ENCODE measurements around the gene LRGUK.

The LRGUK gene

DNA sequence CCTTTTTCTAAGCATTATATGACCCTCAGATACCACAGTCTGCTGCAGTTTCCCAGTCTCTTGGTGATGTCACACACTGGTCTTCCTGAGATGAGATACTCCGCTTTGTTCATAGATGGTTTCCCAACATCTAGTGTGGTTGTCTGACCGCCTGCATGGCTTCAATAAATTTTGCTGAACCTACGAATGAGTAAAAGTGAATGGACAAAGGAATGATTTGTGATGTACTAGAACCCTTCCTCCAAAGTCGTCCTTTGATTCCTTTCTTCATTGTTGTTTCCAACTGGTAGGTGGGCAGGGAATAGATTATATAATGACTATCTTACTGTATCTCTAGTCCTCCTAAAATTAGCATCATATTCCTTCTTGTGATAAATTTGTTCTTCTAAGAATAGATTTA is 107.1 kb downstream of the LRGUK start:
- H3K4me3 ChIP-seq (ENCODE audit: low read depth, low read length), result no peak overlapping the region
- no peaks in the 10 kb centered on the region for H3K36me3 ChIP-seq (ENCODE audit: insufficient read depth, low read length)
- peaks cover 32% of the 10 kb centered on the region; the same call in 1 of the 2 replicates for H3K27me3 ChIP-seq (ENCODE audit: insufficient read depth, low read length)
- H3K27ac ChIP-seq (ENCODE audit: low read depth, low read length), result no peak overlapping the region
- no peak overlapping the region for H2AFZ ChIP-seq (ENCODE audit: low read length, unreplicated experiment)
- no peaks in the 10 kb centered on the region for H3K4me1 ChIP-seq (ENCODE audit: control insufficient read depth, insufficient read depth, low read length, unreplicated experiment)
- no peaks in the 10 kb centered on the region for H3K79me2 ChIP-seq (ENCODE audit: control insufficient read depth, insufficient read depth, low read length, unreplicated experiment)

DNA sequence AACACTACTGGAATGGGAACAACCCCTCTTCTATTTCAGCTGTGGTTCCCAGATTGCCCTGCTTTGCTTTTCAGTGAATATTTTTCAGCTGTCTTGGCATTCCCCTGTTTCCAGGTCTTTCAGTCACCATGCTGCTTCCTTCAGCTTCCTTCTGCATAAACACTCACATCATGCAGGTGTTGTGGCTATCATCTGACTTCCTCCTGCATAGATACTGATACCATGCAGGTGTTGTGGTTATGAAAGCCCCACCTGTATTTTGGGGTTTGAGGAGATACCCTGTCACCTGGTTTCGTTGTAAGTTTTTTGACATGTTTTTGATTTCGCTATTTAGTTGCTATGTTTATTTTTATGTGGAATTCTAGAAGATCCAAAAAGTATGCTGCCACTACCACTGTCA is 118.1 kb downstream of the LRGUK start:
- H3K27ac ChIP-seq (ENCODE audit: low read depth, low read length), result no peak overlapping the region
- H3K36me3 ChIP-seq (ENCODE audit: insufficient read depth, low read length), result no peaks in the 10 kb centered on the region
- H3K4me1 ChIP-seq (ENCODE audit: control insufficient read depth, insufficient read depth, low read length, unreplicated experiment), result no peaks in the 10 kb centered on the region

DNA sequence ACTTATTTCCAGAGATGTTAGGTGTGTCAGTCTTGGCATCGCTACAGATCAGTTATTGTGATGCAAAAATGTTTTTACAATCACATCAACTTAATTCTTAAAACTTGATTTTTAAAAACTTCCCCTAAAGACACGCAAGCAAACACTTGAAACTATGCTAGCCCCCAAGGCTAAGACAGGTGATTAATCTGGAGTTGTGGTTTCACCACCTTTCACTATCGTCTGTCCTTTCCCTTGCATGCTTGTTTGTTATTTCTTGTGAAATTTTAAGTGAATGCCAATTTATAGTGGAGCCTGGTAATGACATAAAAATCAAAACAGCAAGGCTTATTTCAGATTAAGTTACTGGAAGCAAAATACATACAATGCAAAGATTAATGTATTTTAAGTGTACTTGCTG is 119.2 kb downstream of the LRGUK start:
- no peaks in the 10 kb centered on the region for H3K79me2 ChIP-seq (ENCODE audit: control insufficient read depth, insufficient read depth, low read length, unreplicated experiment)
- H3K27ac ChIP-seq (ENCODE audit: low read depth, low read length), result no peak overlapping the region
- H3K36me3 ChIP-seq (ENCODE audit: insufficient read depth, low read length), result no peaks in the 10 kb centered on the region
- H2AFZ ChIP-seq (ENCODE audit: low read length, unreplicated experiment), result no peak overlapping the region
- 0 out of 2 replicates have a peak, but pooled peaks cover 4% of the 10 kb centered on the region for H3K27me3 ChIP-seq (ENCODE audit: insufficient read depth, low read length)
- H3K4me3 ChIP-seq (ENCODE audit: low read depth, low read length), result no peak overlapping the region
- no peaks in the 10 kb centered on the region for H3K4me1 ChIP-seq (ENCODE audit: control insufficient read depth, insufficient read depth, low read length, unreplicated experiment)

More for the DNA sequence above, 118.1 kb downstream of the LRGUK start:
- H3K4me3 ChIP-seq (ENCODE audit: low read depth, low read length), result no peak overlapping the region
- 0 out of 2 replicates have a peak, but pooled peaks cover 4% of the 10 kb centered on the region for H3K27me3 ChIP-seq (ENCODE audit: insufficient read depth, low read length)
- no peak overlapping the region for H2AFZ ChIP-seq (ENCODE audit: low read length, unreplicated experiment)
- H3K79me2 ChIP-seq (ENCODE audit: control insufficient read depth, insufficient read depth, low read length, unreplicated experiment), result no peaks in the 10 kb centered on the region

DNA sequence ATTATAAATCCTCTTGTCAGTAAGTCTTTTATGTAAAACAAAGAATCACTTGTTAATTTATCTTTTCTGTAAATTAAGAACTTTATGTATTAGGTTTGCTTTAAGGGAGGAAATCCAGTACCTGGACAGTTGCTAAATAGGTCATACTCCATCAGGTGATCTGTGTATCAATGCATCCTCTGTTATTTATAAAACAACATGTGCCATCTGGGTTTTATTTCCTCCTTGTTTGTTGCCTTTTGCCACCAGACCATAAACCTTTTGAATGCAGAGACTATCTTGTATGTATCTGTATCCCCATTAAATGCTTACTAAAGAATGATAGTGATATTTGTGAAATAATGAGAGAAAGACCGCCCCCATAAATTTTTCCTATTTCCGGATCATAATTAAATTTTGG is 119.6 kb downstream of the LRGUK start:
- Histone ChIP-seq H3K79me2 (ENCODE audit: control insufficient read depth, insufficient read depth, low read length, unreplicated experiment) (no peaks in the 10 kb centered on the region), H3K27ac (ENCODE audit: low read depth, low read length) (no peak overlapping the region), H3K4me1 (ENCODE audit: control insufficient read depth, insufficient read depth, low read length, unreplicated experiment) (no peaks in the 10 kb centered on the region), H3K27me3 (ENCODE audit: insufficient read depth, low read length) (0 out of 2 replicates have a peak, but pooled peaks cover 4% of the 10 kb centered on the region), H3K4me3 (ENCODE audit: low read depth, low read length) (no peak overlapping the region), H3K36me3 (ENCODE audit: insufficient read depth, low read length) (no peaks in the 10 kb centered on the region), H2AFZ (ENCODE audit: low read length, unreplicated experiment) (no peak overlapping the region)

DNA sequence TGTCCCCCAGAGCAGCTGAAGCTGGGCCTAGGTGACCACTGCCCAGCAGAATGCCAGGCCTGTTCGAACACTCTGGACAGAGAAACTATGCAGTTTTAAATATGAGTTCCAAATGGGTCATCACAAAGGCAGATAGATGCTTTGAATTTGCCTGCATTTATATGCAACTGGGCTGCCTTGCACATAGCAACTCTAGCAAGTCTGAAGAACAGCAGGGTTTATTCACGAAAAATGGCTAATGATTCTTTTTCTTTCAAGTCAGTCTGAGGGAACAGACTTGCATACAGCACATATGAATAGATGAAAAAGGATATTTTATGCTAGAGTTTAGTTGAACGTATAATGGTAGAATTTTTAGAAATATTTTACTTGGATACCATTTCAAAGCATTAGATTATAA is 121.1 kb downstream of the LRGUK start:
- no peak overlapping the region for H2AFZ ChIP-seq (ENCODE audit: low read length, unreplicated experiment)
- no peaks in the 10 kb centered on the region for H3K4me1 ChIP-seq (ENCODE audit: control insufficient read depth, insufficient read depth, low read length, unreplicated experiment)
- no peak overlapping the region for H3K4me3 ChIP-seq (ENCODE audit: low read depth, low read length)
- H3K27me3 ChIP-seq (ENCODE audit: insufficient read depth, low read length), result 0 out of 2 replicates have a peak, but pooled peaks cover 4% of the 10 kb centered on the region
- H3K79me2 ChIP-seq (ENCODE audit: control insufficient read depth, insufficient read depth, low read length, unreplicated experiment), result no peaks in the 10 kb centered on the region
- H3K27ac ChIP-seq (ENCODE audit: low read depth, low read length), result no peak overlapping the region
- no peaks in the 10 kb centered on the region for H3K36me3 ChIP-seq (ENCODE audit: insufficient read depth, low read length)

DNA sequence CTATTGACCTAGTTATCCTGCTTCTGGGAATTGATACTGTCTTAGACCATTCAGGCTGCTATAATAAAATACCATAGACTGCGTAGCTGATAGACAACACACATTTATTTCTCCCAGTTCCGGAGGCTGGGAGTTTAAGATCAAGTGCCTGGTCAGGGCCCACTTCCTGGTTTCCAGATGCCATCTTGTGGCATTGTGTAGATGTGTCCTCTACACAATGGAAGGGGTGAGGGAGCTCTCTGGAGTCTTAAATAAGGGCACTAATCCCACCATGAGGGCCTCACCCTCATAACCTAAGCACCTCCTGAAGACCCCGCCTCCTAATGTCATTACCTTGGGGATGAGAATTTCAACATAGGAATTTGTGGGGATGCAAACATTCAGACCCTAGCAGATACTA is 127.2 kb downstream of the LRGUK start:
- Histone ChIP-seq H3K27me3 (ENCODE audit: insufficient read depth, low read length) (no peaks in the 10 kb centered on the region), H3K36me3 (ENCODE audit: insufficient read depth, low read length) (no peaks in the 10 kb centered on the region), H3K79me2 (ENCODE audit: control insufficient read depth, insufficient read depth, low read length, unreplicated experiment) (no peaks in the 10 kb centered on the region), H2AFZ (ENCODE audit: low read length, unreplicated experiment) (no peak overlapping the region), H3K4me1 (ENCODE audit: control insufficient read depth, insufficient read depth, low read length, unreplicated experiment) (no peaks in the 10 kb centered on the region), H3K4me3 (ENCODE audit: low read depth, low read length) (no peak overlapping the region), H3K27ac (ENCODE audit: low read depth, low read length) (no peak overlapping the region)

DNA sequence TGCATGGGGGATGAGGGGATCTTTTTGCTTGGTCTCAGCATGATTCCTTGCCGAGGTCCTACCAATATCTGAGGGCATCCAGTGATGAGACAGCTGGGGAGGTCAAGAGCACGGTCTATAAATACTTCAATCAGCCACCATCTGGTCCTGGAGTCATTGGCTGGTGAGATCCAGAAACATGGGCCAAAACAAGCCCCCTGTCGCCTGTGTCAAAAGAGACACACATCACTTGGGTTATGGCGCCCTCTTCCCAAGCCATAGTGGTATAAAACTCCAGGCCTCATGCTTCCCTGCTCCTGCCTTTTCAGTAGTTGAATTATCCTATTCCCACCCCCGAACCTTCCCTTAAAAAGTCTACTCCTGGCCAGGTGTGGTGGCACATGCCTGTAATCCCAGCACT is 128.7 kb downstream of the LRGUK start:
- Histone ChIP-seq H3K4me3 (ENCODE audit: low read depth, low read length) (no peak overlapping the region), H3K27ac (ENCODE audit: low read depth, low read length) (no peak overlapping the region), H3K79me2 (ENCODE audit: control insufficient read depth, insufficient read depth, low read length, unreplicated experiment) (no peaks in the 10 kb centered on the region), H3K36me3 (ENCODE audit: insufficient read depth, low read length) (no peaks in the 10 kb centered on the region), H3K4me1 (ENCODE audit: control insufficient read depth, insufficient read depth, low read length, unreplicated experiment) (no peaks in the 10 kb centered on the region), H2AFZ (ENCODE audit: low read length, unreplicated experiment) (no peak overlapping the region), H3K27me3 (ENCODE audit: insufficient read depth, low read length) (no peaks in the 10 kb centered on the region)

DNA sequence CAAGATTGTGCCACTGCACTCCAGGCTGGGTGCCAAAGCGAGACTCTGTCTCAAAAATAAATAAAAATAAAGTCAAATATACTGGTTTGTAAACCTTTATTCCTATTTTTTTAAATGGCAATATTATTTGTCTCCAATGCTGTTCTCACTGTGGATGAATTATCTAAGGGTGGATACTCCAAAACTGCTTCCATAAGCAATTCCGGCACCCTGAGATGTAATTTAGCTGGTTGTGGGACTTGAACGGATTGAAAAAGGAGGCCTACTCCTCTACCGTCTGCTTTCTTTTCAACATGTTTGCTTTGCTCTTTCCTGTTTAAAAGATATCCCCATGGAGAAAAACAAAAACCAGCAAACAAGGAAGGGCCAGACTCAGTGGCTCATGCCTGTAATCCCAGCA is 135.2 kb downstream of the LRGUK start:
- Histone ChIP-seq H3K4me1 (ENCODE audit: control insufficient read depth, insufficient read depth, low read length, unreplicated experiment) (no peaks in the 10 kb centered on the region), H3K27ac (ENCODE audit: low read depth, low read length) (no peak overlapping the region), H3K4me3 (ENCODE audit: low read depth, low read length) (no peak overlapping the region), H3K36me3 (ENCODE audit: insufficient read depth, low read length) (no peaks in the 10 kb centered on the region), H3K79me2 (ENCODE audit: control insufficient read depth, insufficient read depth, low read length, unreplicated experiment) (no peaks in the 10 kb centered on the region), H3K27me3 (ENCODE audit: insufficient read depth, low read length) (peaks cover 25% of the 10 kb centered on the region), H2AFZ (ENCODE audit: low read length, unreplicated experiment) (no peak overlapping the region)

DNA sequence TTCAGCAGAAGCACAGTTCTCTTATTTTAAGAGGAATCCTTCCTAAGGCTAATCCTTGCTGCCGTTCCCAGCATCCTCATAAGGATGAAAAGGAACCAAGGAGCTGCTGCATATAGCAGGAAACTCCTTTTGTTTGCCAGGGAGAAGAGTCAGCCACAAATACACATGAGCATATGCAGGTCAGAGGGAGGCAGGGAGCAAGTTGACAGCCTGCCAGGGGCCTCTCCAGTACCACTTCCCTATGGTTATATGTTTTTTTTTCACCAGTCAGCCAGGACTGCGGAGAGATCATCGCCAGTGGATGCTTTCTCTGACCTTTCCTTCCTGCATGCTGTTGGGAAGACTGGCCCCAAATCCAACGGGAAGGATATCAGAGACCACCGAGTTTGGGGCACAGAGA is 149.8 kb downstream of the LRGUK start:
- Histone ChIP-seq H3K27me3 (ENCODE audit: insufficient read depth, low read length) (peaks cover 25% of the 10 kb centered on the region), H3K27ac (ENCODE audit: low read depth, low read length) (no peak overlapping the region), H3K4me1 (ENCODE audit: control insufficient read depth, insufficient read depth, low read length, unreplicated experiment) (no peaks in the 10 kb centered on the region), H3K79me2 (ENCODE audit: control insufficient read depth, insufficient read depth, low read length, unreplicated experiment) (no peaks in the 10 kb centered on the region), H2AFZ (ENCODE audit: low read length, unreplicated experiment) (no peak overlapping the region), H3K4me3 (ENCODE audit: low read depth, low read length) (no peak overlapping the region), H3K36me3 (ENCODE audit: insufficient read depth, low read length) (no peaks in the 10 kb centered on the region)

DNA sequence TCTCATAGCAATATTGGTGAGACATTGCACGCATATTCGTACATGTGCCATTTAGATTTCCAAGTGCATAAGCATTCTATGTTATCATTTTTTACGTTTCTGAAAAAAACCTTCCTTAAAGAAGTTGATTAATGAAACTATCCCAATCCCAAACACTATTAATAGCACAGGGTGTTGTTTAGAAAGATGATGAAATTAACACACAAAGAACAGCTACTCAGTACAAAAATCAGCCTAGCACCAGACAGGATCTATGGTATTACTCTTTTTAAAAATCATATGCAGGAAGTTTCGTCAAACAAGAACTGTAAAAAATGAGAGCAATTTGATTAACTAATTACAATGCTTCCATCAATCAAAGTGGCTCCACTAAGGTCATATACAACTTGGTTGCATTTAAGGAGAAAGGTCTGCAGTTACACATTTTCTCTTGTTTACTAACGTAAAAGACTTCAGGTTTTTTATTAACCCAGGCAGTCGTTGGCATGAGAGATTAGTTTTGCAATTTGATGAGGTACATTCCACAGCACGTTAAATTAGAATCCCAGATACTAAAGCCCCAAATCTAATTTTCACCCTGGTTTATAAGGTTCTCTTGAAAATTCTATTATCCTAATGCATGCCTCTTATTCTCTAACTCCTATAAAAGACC is 151.5 kb downstream of the LRGUK start:
- Histone ChIP-seq H2AFZ (ENCODE audit: low read length, unreplicated experiment) (no peak overlapping the region), H3K4me3 (ENCODE audit: low read depth, low read length) (no peak overlapping the region), H3K4me1 (ENCODE audit: control insufficient read depth, insufficient read depth, low read length, unreplicated experiment) (no peaks in the 10 kb centered on the region), H3K27ac (ENCODE audit: low read depth, low read length) (no peak overlapping the region), H3K36me3 (ENCODE audit: insufficient read depth, low read length) (no peaks in the 10 kb centered on the region), H3K79me2 (ENCODE audit: control insufficient read depth, insufficient read depth, low read length, unreplicated experiment) (no peaks in the 10 kb centered on the region), H3K27me3 (ENCODE audit: insufficient read depth, low read length) (peaks cover 18% of the 10 kb centered on the region; the same call in 1 of the 2 replicates)

DNA sequence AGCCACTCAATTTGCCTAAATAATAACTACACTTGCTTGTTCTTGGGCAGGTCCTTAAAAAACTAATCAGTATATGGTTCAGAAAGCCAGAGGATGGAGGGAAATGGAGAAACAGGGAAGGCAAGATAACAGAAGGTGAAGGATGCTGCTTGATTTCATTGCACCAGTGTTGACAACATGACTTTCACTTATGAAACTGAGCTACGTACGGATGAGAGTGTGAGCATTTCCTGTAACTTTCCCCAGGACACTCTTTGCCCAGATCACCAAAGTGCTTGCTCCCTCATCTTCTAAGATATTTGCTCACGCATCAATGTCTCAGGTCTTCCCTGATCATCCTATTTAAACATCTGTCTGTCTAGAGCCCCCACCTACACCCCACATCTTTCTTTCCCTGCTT is 152.2 kb downstream of the LRGUK start:
- no peaks in the 10 kb centered on the region for H3K36me3 ChIP-seq (ENCODE audit: insufficient read depth, low read length)
- H3K4me3 ChIP-seq (ENCODE audit: low read depth, low read length), result no peak overlapping the region
- H3K27me3 ChIP-seq (ENCODE audit: insufficient read depth, low read length), result peaks cover 19% of the 10 kb centered on the region
- H3K4me1 ChIP-seq (ENCODE audit: control insufficient read depth, insufficient read depth, low read length, unreplicated experiment), result no peaks in the 10 kb centered on the region
- H3K27ac ChIP-seq (ENCODE audit: low read depth, low read length), result no peak overlapping the region
- no peaks in the 10 kb centered on the region for H3K79me2 ChIP-seq (ENCODE audit: control insufficient read depth, insufficient read depth, low read length, unreplicated experiment)
- no peak overlapping the region for H2AFZ ChIP-seq (ENCODE audit: low read length, unreplicated experiment)
